HFF-Myc (cell line): ENCODE measurements around the gene SANBR.

Experiments used
- DNase-seq: peaks from one replicate; pipeline ENCODE4 v3.0.0-alpha.2; 2011; ENCODE audit warnings: low read depth; ENCODE audit errors: extremely low read depth
- H3K4me3 ChIP-seq: replicated peaks from 2 replicates; pipeline ENCODE4 v1.5.1; 2011; ENCODE audit warnings: low read depth, mild to moderate bottlenecking, control low read depth, low read length
- TF ChIP-seq, protein P1 (sequence below): IDR thresholded peaks from 2 replicates; pipeline ENCODE4 v1.5.1; 2012; ENCODE audit warnings: mild to moderate bottlenecking, low read depth, low read length, control low read depth; ENCODE audit errors: missing control alignments

SANBR gene

GRCh38 chr2:61045226-61045625, 20.4 kb upstream of the SANBR start:
- DNase-seq = no peak
- TF ChIP-seq, protein P1, sequence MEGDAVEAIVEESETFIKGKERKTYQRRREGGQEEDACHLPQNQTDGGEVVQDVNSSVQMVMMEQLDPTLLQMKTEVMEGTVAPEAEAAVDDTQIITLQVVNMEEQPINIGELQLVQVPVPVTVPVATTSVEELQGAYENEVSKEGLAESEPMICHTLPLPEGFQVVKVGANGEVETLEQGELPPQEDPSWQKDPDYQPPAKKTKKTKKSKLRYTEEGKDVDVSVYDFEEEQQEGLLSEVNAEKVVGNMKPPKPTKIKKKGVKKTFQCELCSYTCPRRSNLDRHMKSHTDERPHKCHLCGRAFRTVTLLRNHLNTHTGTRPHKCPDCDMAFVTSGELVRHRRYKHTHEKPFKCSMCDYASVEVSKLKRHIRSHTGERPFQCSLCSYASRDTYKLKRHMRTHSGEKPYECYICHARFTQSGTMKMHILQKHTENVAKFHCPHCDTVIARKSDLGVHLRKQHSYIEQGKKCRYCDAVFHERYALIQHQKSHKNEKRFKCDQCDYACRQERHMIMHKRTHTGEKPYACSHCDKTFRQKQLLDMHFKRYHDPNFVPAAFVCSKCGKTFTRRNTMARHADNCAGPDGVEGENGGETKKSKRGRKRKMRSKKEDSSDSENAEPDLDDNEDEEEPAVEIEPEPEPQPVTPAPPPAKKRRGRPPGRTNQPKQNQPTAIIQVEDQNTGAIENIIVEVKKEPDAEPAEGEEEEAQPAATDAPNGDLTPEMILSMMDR = no peak
- no peak overlapping the region for H3K4me3 ChIP-seq

DNA sequence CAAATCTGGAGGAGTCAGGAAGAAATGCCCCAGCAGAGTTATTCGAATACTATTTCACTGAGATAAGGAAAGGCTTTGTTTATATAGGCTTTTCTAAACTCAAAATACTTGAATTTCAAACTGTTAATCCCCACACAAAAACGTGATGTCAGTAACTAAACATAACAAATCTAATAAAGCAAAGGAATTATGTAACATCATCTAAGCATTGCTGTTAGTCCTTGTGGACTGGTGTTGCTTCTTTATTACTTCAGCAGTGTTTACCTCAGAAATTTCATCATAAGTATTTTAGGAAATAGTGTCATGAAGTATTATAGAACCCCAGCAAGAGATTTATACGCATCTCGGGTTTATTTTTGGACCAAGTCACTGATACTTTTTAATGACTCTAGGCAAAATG, 19.7 kb upstream of the SANBR start:
- no peak overlapping the region for H3K4me3 ChIP-seq
- no peak for DNase-seq
- TF ChIP-seq, protein P1 = no peak

- H3K4me3 ChIP-seq = no peak overlapping the region
- TF ChIP-seq, protein P1 = no peak
- no peak for DNase-seq
These were observed 10.1 kb upstream of the SANBR start for GRCh38 chr2:61055557-61055956.

- H3K4me3 ChIP-seq = no peak overlapping the region
- DNase-seq = no peak
- TF ChIP-seq, protein P1 = no peak
These were observed 8.1 kb upstream of the SANBR start for GRCh38 chr2:61057562-61057961.

GRCh38 chr2:61059382-61059781, 6.3 kb upstream of the SANBR start:
- no peak overlapping the region for H3K4me3 ChIP-seq
- TF ChIP-seq, protein P1 = no peak
- DNase-seq = no peak

DNA sequence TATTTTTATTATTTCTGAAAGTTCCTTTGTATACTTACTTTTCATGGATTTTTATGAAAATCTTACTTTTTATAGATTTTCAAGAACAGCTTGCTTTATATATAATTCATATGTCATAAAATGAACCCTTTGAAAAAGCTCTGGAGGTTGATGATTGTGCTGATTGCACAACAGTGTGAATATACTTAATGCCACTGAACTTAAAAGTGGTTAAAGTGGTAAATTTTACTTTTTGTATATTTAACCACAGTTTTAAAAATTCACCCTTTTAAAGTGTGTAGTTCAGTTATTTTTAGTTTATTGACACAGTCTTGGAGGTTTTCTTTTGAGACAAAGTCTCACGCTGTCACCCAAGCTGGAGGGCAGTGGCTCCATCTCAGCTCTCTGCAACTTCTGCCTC, 8.4 kb downstream of the SANBR start:
- DNase-seq = no peak
- TF ChIP-seq, protein P1 = no peak
- no peak overlapping the region for H3K4me3 ChIP-seq

DNA sequence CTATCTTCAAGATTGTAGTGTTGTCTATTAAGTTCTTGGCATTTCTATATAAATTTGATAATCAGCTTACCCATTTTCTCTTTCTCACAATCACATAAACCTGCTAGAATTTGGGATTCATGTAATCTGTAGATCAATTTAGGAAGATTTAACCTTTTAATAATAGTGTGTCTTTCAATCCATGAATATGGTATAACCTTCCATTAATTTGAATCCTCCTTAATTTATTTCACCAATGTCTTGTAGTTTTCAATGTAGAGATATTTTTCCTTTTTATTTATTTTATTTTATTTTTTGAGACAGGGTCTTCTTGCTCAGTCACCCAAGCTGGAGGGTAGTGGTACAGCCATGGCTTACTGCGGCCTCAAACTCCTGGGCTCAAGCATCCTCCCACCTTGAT, 20.2 kb downstream of the SANBR start:
- TF ChIP-seq, protein P1 = no peak
- no peak overlapping the region for H3K4me3 ChIP-seq
- DNase-seq = no peak
